CD4-positive, alpha-beta T cell treated with Interleukin-12 subunit alpha and Interleukin-12 subunit beta, for 1 hour (primary cell): ENCODE data around the gene ACAA1.
A peak's percentile ranks its signal among the peaks of the same experiment; 100 is the strongest.

Experiments
- DNase-seq: peaks from one replicate; pipeline ENCODE4 v3.0.0-alpha.2; 2020

ACAA1 gene

GRCh38 chr3:38118421-38119247 is 18.3 kb downstream of the ACAA1 start:
- no peak for DNase-seq

GRCh38 chr3:38117748-38118420 is 19.0 kb downstream of the ACAA1 start:
- DNase-seq, result peak; percentile 79

GRCh38 chr3:38117163-38117716 is 19.7 kb downstream of the ACAA1 start:
- no peak for DNase-seq

GRCh38 chr3:38116471-38117162 is 20.3 kb downstream of the ACAA1 start:
- no peak for DNase-seq

- no peak for DNase-seq
Observed at GRCh38 chr3:38115645-38116427, 21.1 kb downstream of the ACAA1 start.

GRCh38 chr3:38114875-38115644 is 21.9 kb downstream of the ACAA1 start:
- DNase-seq, result no peak

GRCh38 chr3:38114052-38114874 is 22.7 kb downstream of the ACAA1 start:
- DNase-seq, result no peak

GRCh38 chr3:38112378-38112761 is 24.6 kb downstream of the ACAA1 start:
- DNase-seq, result no peak

GRCh38 chr3:38111696-38112377 is 25.1 kb downstream of the ACAA1 start:
- DNase-seq, result no peak

GRCh38 chr3:38111201-38111600 is 25.7 kb downstream of the ACAA1 start:
- DNase-seq, result no peak

GRCh38 chr3:38110314-38111050 is 26.4 kb downstream of the ACAA1 start:
- DNase-seq, result no peak

- DNase-seq, result no peak
Observed at GRCh38 chr3:38109580-38110313, 27.2 kb downstream of the ACAA1 start.

- no peak for DNase-seq
Observed at GRCh38 chr3:38108649-38109579, 28.0 kb downstream of the ACAA1 start.

GRCh38 chr3:38107911-38108648 is 28.8 kb downstream of the ACAA1 start:
- no peak for DNase-seq

- DNase-seq, result no peak
Observed at GRCh38 chr3:38105525-38105924, 31.4 kb downstream of the ACAA1 start.

GRCh38 chr3:38102444-38102814 is 34.5 kb downstream of the ACAA1 start:
- DNase-seq, result no peak
